Smooth muscle cell of bladder (primary cell): ENCODE data around the gene CTAGE8. TPM values are rescaled to one million over a fixed set of nuclear protein-coding genes. Genes with fewer than 3 reads are reported as not detected.

Source experiments
- total RNA-seq: library from RNA; depleted of rRNA; stranded (reverse); fragments of >200 nt; gene quantifications from 2 replicates; pipeline ENCODE4 v1.2.3, GENCODE V29; 2014

The CTAGE8 gene
- 0.28 TPM in 1 of 2 replicates, not detected in the other for total RNA-seq

GRCh38 chr7:144269188-144269587 is at the start of gene CTAGE8:
Gene CTAGE8, minus strand, starts transcription at chr7:144269288. Its CDS starts 38 bp downstream, at chr7:144269250.

GRCh38 chr7:144311872-144312469 is 42.9 kb upstream of the CTAGE8 start, which contains the start of gene OR2A1:
Gene OR2A1, plus strand, starts transcription at chr7:144312419. Its CDS starts 5,706 bp downstream, at chr7:144318125.

GRCh38 chr7:144264692-144265091 is 4.4 kb downstream of the CTAGE8 start, which contains the start of gene OR2A7:
Gene OR2A7, minus strand, starts transcription at chr7:144264792. Its CDS starts 5,164 bp downstream, at chr7:144259628.

GRCh38 chr7:144239365-144239764 is 29.7 kb downstream of the CTAGE8 start, which contains the start of gene OR2A42:
Gene OR2A42, minus strand, starts transcription at chr7:144239605. Its CDS starts 6,762 bp downstream, at chr7:144232843.

Other genes starting within 250 kb of the CTAGE8 start
- not detected in 2 replicates for gene OR2A5, start 220.3 kb downstream of the CTAGE8 start, total RNA-seq
- gene OR2A25, start 199.5 kb downstream of the CTAGE8 start, total RNA-seq = not detected in 2 replicates
- gene OR2A12, start 183.0 kb downstream of the CTAGE8 start, total RNA-seq = not detected in 2 replicates
- not detected in 2 replicates for gene OR2A2, start 159.7 kb downstream of the CTAGE8 start, total RNA-seq
- not detected in 2 replicates for gene OR2A14, start 146.1 kb downstream of the CTAGE8 start, total RNA-seq
- gene CTAGE4, start 85.8 kb downstream of the CTAGE8 start, total RNA-seq = 0.14 and 0.28 TPM in 2 replicates
- 0.55 and 1.3 TPM in 2 replicates for gene ARHGEF35, start 73.5 kb downstream of the CTAGE8 start, total RNA-seq
- under 0.01 TPM in 1 of 2 replicates, not detected in the other for gene OR2A42, start 29.7 kb downstream of the CTAGE8 start, total RNA-seq
- 0.09 and 0.14 TPM in 2 replicates for gene OR2A7, start 4.5 kb downstream of the CTAGE8 start, total RNA-seq
- not detected in 2 replicates for gene OR2A1, start 43.1 kb upstream of the CTAGE8 start, total RNA-seq
- 0.71 and 0.92 TPM in 2 replicates for gene ARHGEF5, start 86.1 kb upstream of the CTAGE8 start, total RNA-seq
- gene NOBOX, start 134.4 kb upstream of the CTAGE8 start, total RNA-seq = not detected in 2 replicates